ENCODE measurements around the gene TREX2. TPM values are rescaled to one million over a fixed set of nuclear protein-coding genes. Genes with fewer than 3 reads are reported as not detected.

The TREX2 gene
- total RNA-seq, 4 donors from 2014 or later: 19.3 to 62.6 (median 50.7) TPM

DNA sequence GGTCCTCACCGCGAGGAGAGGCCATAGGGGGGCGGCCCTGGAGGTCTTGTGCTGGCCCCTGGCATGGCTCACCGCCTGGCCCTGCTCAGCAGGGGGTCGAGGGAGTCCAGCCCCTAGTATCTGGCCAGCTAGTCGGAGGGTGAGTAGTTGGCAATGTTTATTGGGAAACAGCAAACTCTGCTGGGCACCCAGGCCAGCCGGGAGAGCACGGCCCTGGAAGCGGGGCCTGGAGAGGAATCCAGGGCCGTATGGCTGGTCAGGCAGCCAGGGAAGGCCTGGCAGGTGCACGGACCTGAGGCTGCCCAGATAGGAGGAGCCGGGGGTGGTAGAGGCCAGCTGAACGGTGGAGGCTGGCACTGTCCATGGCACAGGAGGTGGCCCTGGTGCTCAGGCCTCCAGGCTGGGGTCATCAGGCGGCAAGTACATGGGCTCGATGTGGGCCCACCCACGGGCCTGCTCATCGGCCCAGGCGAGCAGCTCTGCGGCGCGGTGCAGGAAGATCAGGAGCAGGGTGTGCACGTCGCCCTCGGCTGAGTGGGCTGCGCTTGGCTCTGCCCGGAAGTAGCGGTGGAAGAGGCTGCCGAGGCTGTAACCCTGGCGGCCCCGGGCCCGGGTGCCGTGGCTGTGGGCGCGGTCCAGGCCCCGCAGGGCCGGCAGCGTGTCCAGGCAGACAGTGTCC, 1.4 kb downstream of the TREX2 start:
- DNase-seq (ENCODE audit: low spot score in 2 of 2): no peak
- Histone ChIP-seq H3K9me3 (no peaks in the 10 kb centered on the region), H3K27ac (no peak overlapping the region), H3K36me3 (peaks cover 2% of the 10 kb centered on the region), H3K4me3 (no peak overlapping the region), H3K27me3 (no peaks in the 10 kb centered on the region), H3K4me1 (no peaks in the 10 kb centered on the region)
- WGBS: 89% methylated on average over 33 of the region's 37 CpGs
- TF ChIP-seq POLR2A (IDR thresholded peaks at IDR 0.05) (no peak), POLR2AphosphoS5 (IDR thresholded peaks at IDR 0.05) (no peak), EP300 (IDR thresholded peaks at IDR 0.05) (no peak)
- TF ChIP-seq, protein P1, sequence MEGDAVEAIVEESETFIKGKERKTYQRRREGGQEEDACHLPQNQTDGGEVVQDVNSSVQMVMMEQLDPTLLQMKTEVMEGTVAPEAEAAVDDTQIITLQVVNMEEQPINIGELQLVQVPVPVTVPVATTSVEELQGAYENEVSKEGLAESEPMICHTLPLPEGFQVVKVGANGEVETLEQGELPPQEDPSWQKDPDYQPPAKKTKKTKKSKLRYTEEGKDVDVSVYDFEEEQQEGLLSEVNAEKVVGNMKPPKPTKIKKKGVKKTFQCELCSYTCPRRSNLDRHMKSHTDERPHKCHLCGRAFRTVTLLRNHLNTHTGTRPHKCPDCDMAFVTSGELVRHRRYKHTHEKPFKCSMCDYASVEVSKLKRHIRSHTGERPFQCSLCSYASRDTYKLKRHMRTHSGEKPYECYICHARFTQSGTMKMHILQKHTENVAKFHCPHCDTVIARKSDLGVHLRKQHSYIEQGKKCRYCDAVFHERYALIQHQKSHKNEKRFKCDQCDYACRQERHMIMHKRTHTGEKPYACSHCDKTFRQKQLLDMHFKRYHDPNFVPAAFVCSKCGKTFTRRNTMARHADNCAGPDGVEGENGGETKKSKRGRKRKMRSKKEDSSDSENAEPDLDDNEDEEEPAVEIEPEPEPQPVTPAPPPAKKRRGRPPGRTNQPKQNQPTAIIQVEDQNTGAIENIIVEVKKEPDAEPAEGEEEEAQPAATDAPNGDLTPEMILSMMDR (IDR thresholded peaks at IDR 0.05): no peak

DNA sequence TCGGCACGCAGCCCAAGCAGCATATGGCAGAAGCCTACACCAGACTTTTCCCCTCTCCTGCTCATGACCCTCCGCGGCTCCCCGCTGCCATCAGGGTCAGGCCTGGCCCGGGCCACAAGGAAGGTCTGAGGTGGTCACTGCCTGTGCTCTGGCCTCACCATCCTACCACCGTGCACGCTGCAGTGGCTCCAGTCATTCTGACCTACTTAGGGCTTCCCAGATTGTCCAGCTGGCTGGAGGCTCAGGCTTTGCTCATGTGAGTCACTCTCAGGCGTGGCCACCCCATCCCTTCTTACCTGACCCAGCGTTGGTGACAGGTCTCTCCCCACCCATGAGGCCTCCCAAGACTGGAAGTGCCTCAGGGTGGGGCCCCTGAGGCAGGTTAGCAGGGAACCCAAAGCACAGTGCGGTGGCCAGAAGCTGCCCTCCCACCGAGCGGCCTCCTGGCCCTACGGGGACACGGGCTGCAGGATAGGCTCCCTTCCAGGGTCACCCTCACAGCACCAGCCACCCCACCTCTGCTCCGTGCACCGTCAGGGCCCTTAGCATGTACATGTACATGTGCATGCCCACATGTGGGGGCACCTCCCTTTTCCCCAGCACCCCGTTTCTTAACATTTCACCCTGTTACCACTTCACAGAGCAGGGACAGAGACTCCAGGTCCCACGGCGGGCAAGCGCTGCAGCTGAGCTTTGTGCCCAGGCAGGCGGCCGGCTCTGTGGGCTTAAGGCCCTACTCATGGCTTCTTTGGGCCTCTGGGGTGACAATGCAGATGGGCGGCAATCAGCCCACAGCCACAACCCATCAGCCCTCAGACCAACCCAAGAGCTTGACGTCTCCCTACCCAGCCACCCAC, 2.2 kb downstream of the TREX2 start:
- TF ChIP-seq, protein P1 (IDR thresholded peaks at IDR 0.05): no peak
- H3K4me3 ChIP-seq: no peak overlapping the region
- no peak overlapping the region for H3K27ac ChIP-seq
- no peaks in the 10 kb centered on the region for H3K9me3 ChIP-seq
- H3K4me1 ChIP-seq: no peaks in the 10 kb centered on the region
- DNase-seq (ENCODE audit: low spot score in 2 of 2): no peak
- no peaks in the 10 kb centered on the region for H3K27me3 ChIP-seq
- no peaks in the 10 kb centered on the region for H3K36me3 ChIP-seq
- WGBS: 88% methylated on average over 20 of the region's 25 CpGs

DNA sequence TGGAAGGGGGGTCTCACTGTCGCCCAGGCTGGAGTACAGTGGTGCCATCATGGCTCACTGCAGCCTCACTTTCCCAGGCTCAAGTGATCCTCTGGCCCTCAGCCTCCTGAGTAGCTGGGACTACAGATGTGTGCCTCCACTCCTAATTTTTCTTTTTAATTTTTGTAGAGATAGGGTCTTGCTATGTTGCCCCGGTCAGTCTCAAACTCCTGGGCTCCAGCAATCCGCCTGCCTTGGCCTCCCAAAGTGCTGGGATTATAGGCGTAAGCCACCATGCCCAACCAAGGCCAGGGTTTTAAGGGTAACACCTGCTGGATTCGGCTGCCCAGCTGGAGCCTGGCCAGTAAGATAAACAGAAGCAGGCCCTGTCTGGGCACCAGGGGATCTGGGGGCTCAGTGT, 3.4 kb downstream of the TREX2 start:
- Histone ChIP-seq H3K4me1 (no peaks in the 10 kb centered on the region), H3K4me3 (no peak overlapping the region), H3K9me3 (no peaks in the 10 kb centered on the region), H3K27me3 (no peaks in the 10 kb centered on the region), H3K27ac (no peak overlapping the region), H3K36me3 (no peaks in the 10 kb centered on the region)
- TF ChIP-seq POLR2A (IDR thresholded peaks at IDR 0.05) (no peak), POLR2AphosphoS5 (IDR thresholded peaks at IDR 0.05) (no peak), EP300 (IDR thresholded peaks at IDR 0.05) (no peak)
- TF ChIP-seq, protein P1 (IDR thresholded peaks at IDR 0.05): no peak
- WGBS: 90% methylated on average over 5 of the region's 5 CpGs
- no peak for DNase-seq (ENCODE audit: low spot score in 2 of 2)

DNA sequence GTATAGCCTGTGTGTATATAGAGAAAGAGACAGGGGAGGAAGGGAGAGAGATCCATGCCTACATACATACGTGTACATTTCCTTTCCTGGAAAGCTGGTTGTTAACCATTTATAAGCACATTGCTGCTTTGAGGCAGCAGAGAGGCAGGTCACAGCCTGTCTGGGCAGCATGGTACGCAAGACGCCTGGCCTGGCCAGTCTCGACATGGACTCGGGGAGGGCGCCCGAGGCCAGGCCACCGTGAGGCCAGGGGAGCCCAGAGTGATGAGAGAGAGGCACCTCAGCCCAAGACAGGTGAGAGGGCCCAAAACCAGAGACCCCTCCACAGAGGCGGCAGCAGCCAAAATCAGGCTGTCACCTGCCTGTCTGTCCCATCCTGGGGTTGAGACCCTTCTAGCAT, 3.9 kb downstream of the TREX2 start:
- H3K27me3 ChIP-seq: no peaks in the 10 kb centered on the region
- H3K27ac ChIP-seq: no peak overlapping the region
- no peaks in the 10 kb centered on the region for H3K9me3 ChIP-seq
- no peaks in the 10 kb centered on the region for H3K36me3 ChIP-seq
- no peaks in the 10 kb centered on the region for H3K4me1 ChIP-seq
- WGBS: 76% methylated on average over 9 of the region's 9 CpGs
- no peak overlapping the region for H3K4me3 ChIP-seq
- DNase-seq (ENCODE audit: low spot score in 2 of 2): no peak
- TF ChIP-seq, protein P1 (IDR thresholded peaks at IDR 0.05): no peak
- TF ChIP-seq POLR2A (IDR thresholded peaks at IDR 0.05) (no peak), EP300 (IDR thresholded peaks at IDR 0.05) (no peak), POLR2AphosphoS5 (IDR thresholded peaks at IDR 0.05) (no peak)

DNA sequence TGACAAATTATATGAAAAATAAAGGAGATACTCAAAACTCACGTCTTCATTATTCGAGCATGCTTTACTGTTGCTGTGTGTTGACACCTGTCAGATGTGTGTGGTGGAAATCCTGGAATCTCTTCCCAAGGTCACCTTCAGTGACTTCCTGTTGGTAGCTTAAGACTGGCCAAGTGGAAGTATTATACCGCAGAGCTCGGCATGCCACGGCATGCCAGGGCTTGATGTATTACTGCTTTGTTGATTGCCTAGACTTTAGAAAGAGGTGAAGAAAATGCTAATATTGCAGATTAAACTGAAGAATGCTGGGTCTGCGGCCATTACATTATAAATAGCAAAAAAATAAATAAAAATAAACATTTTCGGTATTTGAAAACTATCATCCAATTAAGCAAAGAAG, 4.6 kb downstream of the TREX2 start:
- no peaks in the 10 kb centered on the region for H3K36me3 ChIP-seq
- no peak for DNase-seq (ENCODE audit: low spot score in 2 of 2)
- no peak overlapping the region for H3K27ac ChIP-seq
- no peaks in the 10 kb centered on the region for H3K27me3 ChIP-seq
- H3K4me1 ChIP-seq: no peaks in the 10 kb centered on the region
- TF ChIP-seq, protein P1 (IDR thresholded peaks at IDR 0.05): no peak
- TF ChIP-seq EP300 (IDR thresholded peaks at IDR 0.05) (no peak), POLR2A (IDR thresholded peaks at IDR 0.05) (no peak), POLR2AphosphoS5 (IDR thresholded peaks at IDR 0.05) (no peak)
- WGBS: 66% methylated on average over 7 of the region's 7 CpGs
- no peaks in the 10 kb centered on the region for H3K9me3 ChIP-seq
- no peak overlapping the region for H3K4me3 ChIP-seq
